Ovary (tissue), 9 donors: Measurements from ENCODE around the gene IL17REL. TPM values are rescaled to one million over a fixed set of nuclear protein-coding genes. Genes with fewer than 3 reads are reported as not detected.
"Not testable (repeated sequence)": the region's sequence is repeated elsewhere in the genome, so short reads cannot be mapped to it uniquely, and the experiment has no call there.

Experiments
- DNase-seq, 5 donors: peaks; one replicate each; pipeline ENCODE4 v3.0.0-alpha.2; 2019 to 2020
- H3K27ac ChIP-seq, 2 donors: fragments of 200-600 bp; one replicate each; pipeline versions ENCODE4 v1.5.1 to v1.8.0; 2019 to 2022
- H3K27me3 ChIP-seq: fragments of 200-600 bp; one replicate; pipeline ENCODE4 v1.8.0; 2022
- H3K36me3 ChIP-seq: fragments of 200-600 bp; sonication (generic); one replicate; pipeline ENCODE4 v1.5.1; 2019
- H3K4me1 ChIP-seq: one replicate; pipeline ENCODE4 v1.8.1; 2013; ENCODE audit warnings: mild to moderate bottlenecking, moderate library complexity; ENCODE audit not compliant: insufficient read depth
- H3K4me3 ChIP-seq: fragments of 200-600 bp; sonication (generic); one replicate; pipeline ENCODE4 v1.5.1; 2017
- H3K9me3 ChIP-seq, 2 donors: fragments of 200-600 bp in 1 of 2; sonication (generic) in 1 of 2; one replicate each; pipeline versions ENCODE4 v1.5.1 to v1.8.1; 2013 to 2019; ENCODE audit warnings: mild to moderate bottlenecking in 1 of 2, moderate library complexity in 1 of 2
- EP300 ChIP-seq: sonication (generic); formaldehyde crosslinking; IDR thresholded peaks from one replicate; pipeline ENCODE4 v1.6.1; 2017; ENCODE audit warnings: antibody characterized with exemption
- POLR2A ChIP-seq: fragments of 450-650 bp; IDR thresholded peaks from one replicate; pipeline ENCODE4 v1.6.1; 2017; ENCODE audit warnings: antibody characterized with exemption, mild to moderate bottlenecking, moderate library complexity
- WGBS, 3 donors: extraction: QIAGEN DNeasy Blood & Tissue Kit in 1 of 3; methylation state at CpG; one replicate each; pipeline versions ENCODE4 v1.1.5 to v1.1.7; 2013 to 2017; 5-methylcytosine and 5-hydroxymethylcytosine counted together
- intact Hi-C, 4 donors: fragments of 100-400 bp; cut with DNase I; formaldehyde crosslinking; loops; one replicate each; pipeline versions ENCODE4 v1.11.0 to v1.15.1; 2022 to 2023
- microRNA-seq, 3 donors: library from miRNA; unstranded; fragments of <30 nt; microRNA quantifications; one replicate each; pipeline versions ENCODE4 to v1.2.0, GENCODE V29; 2019 to 2020
- polyA plus RNA-seq, 2 donors: library from polyadenylated mRNA; stranded (reverse); fragments of 200-250 nt in 1 of 2; fragments of 350-450 nt in 1 of 2; fragmentation: Illumina TruSeq in 1 of 2; extraction: RNeasy Lipid Tissue Mini Kit (QIAGEN cat#74804) in 1 of 2; gene quantifications; one replicate each; pipeline ENCODE4 v1.2.3, GENCODE V29; 2013 to 2014
- small RNA-seq: library from RNA; depleted of rRNA; stranded (forward); fragments of <200 nt; gene quantifications from one replicate; pipeline ENCODE3, GENCODE V24; 2016
- total RNA-seq, 7 donors: library from RNA; depleted of rRNA in 2 of 7; stranded (reverse); fragments of >200 nt in 2 of 7; fragmentation: NEBNext Ultra II Directional in 3 of 7; extraction: Animal tissue kit (Norgen Biotek cat#: 25700) in 3 of 7; gene quantifications; one replicate each; pipeline versions ENCODE4 v1.1.0 to v1.2.4, GENCODE V29; 2016 to 2023
- TF ChIP-seq, protein P1 (sequence below), 3 donors: fragments of 450-650 bp in 2 of 3; fragments of 200-600 bp in 1 of 3; IDR thresholded peaks; one replicate each; pipeline versions ENCODE4 v1.5.1 to v1.8.0; 2016 to 2022; ENCODE audit warnings: antibody characterized with exemption in 3 of 3, mild to moderate bottlenecking in 1 of 3
- donor health status: DM: no; HTN: no; CAD: no; lungs with moderate emphysema.
- donor health status: DM: no; HTN: no; CAD: no.
- donor health status: Bipolar disorder and iron deficiency.
- donor health status: DM: yes; HTN: yes; CAD: no.
- donor health status: DM: no; HTN: no; CAD: no.
- donor health status: DM: yes; HTN: yes; CAD: no.

The IL17REL gene
- total and polyA plus RNA-seq, 9 donors: 0.05 to 0.18 (median 0.10) TPM; not detected in 5

- H3K27me3 ChIP-seq: no peaks in the 10 kb centered on the region
- DNase-seq: no peak
- H3K4me1 ChIP-seq: peaks cover 2% of the 10 kb centered on the region
- TF ChIP-seq, protein P1, sequence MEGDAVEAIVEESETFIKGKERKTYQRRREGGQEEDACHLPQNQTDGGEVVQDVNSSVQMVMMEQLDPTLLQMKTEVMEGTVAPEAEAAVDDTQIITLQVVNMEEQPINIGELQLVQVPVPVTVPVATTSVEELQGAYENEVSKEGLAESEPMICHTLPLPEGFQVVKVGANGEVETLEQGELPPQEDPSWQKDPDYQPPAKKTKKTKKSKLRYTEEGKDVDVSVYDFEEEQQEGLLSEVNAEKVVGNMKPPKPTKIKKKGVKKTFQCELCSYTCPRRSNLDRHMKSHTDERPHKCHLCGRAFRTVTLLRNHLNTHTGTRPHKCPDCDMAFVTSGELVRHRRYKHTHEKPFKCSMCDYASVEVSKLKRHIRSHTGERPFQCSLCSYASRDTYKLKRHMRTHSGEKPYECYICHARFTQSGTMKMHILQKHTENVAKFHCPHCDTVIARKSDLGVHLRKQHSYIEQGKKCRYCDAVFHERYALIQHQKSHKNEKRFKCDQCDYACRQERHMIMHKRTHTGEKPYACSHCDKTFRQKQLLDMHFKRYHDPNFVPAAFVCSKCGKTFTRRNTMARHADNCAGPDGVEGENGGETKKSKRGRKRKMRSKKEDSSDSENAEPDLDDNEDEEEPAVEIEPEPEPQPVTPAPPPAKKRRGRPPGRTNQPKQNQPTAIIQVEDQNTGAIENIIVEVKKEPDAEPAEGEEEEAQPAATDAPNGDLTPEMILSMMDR (IDR thresholded peaks at IDR 0.05): no peak
- TF ChIP-seq EP300 (no peak), POLR2A (no peak)
- no peaks in the 10 kb centered on the region for H3K9me3 ChIP-seq
- no peak overlapping the region for H3K4me3 ChIP-seq
- no peaks in the 10 kb centered on the region for H3K36me3 ChIP-seq
- 71 to 86% (median 77%) methylated on average over 3 to 6 of the region's 6 CpGs for WGBS, 3 donors
- H3K27ac ChIP-seq: no peak overlapping the region
- intact Hi-C loops: no loop called here
These were observed 65.3 kb downstream of the IL17REL start for GRCh38 chr22:49947296-49947622.

DNA sequence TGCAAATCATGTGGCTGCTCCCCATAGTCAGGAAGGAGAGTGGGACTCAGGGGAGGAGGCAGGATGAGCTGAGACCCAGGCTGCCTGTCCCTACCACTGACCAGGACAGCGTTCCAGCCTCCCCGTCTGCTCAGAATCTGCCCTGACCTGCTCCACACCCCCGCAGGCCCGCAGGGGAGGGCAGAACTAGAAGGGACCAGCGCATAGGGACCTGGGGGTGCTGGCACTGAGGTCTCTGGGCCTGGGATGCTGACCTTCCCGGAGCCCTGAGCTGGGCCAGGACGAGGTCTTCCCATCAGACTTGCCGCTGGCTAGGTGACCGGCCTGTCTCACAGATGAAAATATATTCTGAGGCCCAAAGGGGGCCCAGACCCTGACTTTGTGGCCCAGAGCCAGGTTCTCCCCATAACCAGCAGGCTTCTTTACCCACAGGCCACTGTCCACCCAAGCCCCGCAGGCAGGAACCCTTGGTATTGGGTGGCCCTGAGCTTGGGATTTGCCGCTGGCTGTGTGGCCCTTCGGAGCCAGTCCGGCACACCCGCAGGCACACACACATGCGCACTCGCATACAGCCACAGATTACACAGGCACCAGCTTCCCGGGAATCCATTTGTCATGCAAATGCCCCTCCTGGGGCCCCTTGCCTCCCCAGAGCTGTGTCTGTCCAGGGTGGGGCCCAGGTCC lies 65.8 kb downstream of the IL17REL start:
- DNase-seq: no peak
- Histone ChIP-seq H3K36me3 (no peaks in the 10 kb centered on the region), H3K27ac (no peak overlapping the region), H3K27me3 (no peaks in the 10 kb centered on the region), H3K4me1 (no peaks in the 10 kb centered on the region), H3K9me3 (no peaks in the 10 kb centered on the region), H3K4me3 (no peak overlapping the region)
- intact Hi-C loops: no loop called here
- TF ChIP-seq, protein P1 (IDR thresholded peaks at IDR 0.05): no peak
- TF ChIP-seq EP300 (no peak), POLR2A (no peak)
- 85 to 93% (median 87%) methylated on average over 17 of the region's 17 CpGs for WGBS, 3 donors

GRCh38 chr22:49945042-49945794 lies 67.3 kb downstream of the IL17REL start:
- H3K27ac ChIP-seq, DNase-seq, H3K36me3 ChIP-seq, H3K4me3 ChIP-seq, H3K27me3 ChIP-seq, H3K9me3 ChIP-seq, intact Hi-C loops, H3K4me1 ChIP-seq: not testable (repeated sequence)
- WGBS, 3 donors: 81 to 99% (median 85%) methylated on average over 10 to 17 of the region's 17 CpGs

Small RNA genes lying within 50 kb of the gene (microRNA-seq; reads per million reads assigned to microRNA genes)
- gene MIR6821: 0 reads per million in 3 donors

Small RNA genes lying within 50 kb of the gene (small RNA-seq; reads per million reads assigned to genes)
- not detected for gene MIR6821

Other genes starting within 250 kb of the IL17REL start
- 10 to 100 TPM; 27.3 to 45.6 (median 40.2) TPM for gene BRD1, start 184.9 kb downstream of the IL17REL start, total RNA-seq
- gene BRD1, start 184.9 kb downstream of the IL17REL start, polyA plus RNA-seq: 10 to 100 TPM; 13.6 to 33.4 TPM
- gene ZBED4, start 158.9 kb downstream of the IL17REL start, total RNA-seq: 1 to 10 TPM; 5.8 to 9.6 (median 8.5) TPM
- gene ZBED4, start 158.9 kb downstream of the IL17REL start, polyA plus RNA-seq: 1 to 10 TPM; 3.5 to 4.8 TPM
- gene ALG12, start 94.3 kb downstream of the IL17REL start, total RNA-seq: 10 to 100 TPM; 10.5 to 19.2 (median 15.5) TPM
- gene ALG12, start 94.3 kb downstream of the IL17REL start, polyA plus RNA-seq: 10 to 100 TPM in 1 of 2 donors, 1 to 10 TPM in 1; 3.5 to 10.3 TPM
- gene CRELD2, start 94.1 kb downstream of the IL17REL start, total RNA-seq: 10 to 100 TPM; 12.9 to 53.4 (median 27.8) TPM
- gene CRELD2, start 94.1 kb downstream of the IL17REL start, polyA plus RNA-seq: 10 to 100 TPM in 1 of 2 donors, 1 to 10 TPM in 1; 9.5 to 21.4 TPM
- gene PIM3, start 52.0 kb downstream of the IL17REL start, total RNA-seq: 100 to 1,000 TPM in 1 of 7 donors, 10 to 100 TPM in 6; 29.7 to 291 (median 45.3) TPM
- gene PIM3, start 52.0 kb downstream of the IL17REL start, polyA plus RNA-seq: 10 to 100 TPM in 1 of 2 donors, 1 to 10 TPM in 1; 7.3 to 34.1 TPM
- gene TTLL8, start 45.5 kb upstream of the IL17REL start, total RNA-seq: not detected
- gene TTLL8, start 45.5 kb upstream of the IL17REL start, polyA plus RNA-seq: not detected
- gene MLC1, start 72.7 kb upstream of the IL17REL start, total RNA-seq: 1 to 10 TPM in 1 of 7 donors, under 1 TPM in 4, not detected in 2; 0.11 to 1.1 (median 0.35) TPM
- gene MLC1, start 72.7 kb upstream of the IL17REL start, polyA plus RNA-seq: under 1 TPM; 0.27 to 0.67 TPM
- 1 to 10 TPM in 6 of 7 donors, under 1 TPM in 1; 0.94 to 6.3 (median 2.5) TPM for gene MOV10L1, start 77.2 kb upstream of the IL17REL start, total RNA-seq
- 1 to 10 TPM; 1.6 to 2.0 TPM for gene MOV10L1, start 77.2 kb upstream of the IL17REL start, polyA plus RNA-seq
- gene PANX2, start 158.0 kb upstream of the IL17REL start, total RNA-seq: 1 to 10 TPM; 1.8 to 5.6 (median 3.1) TPM
- 1 to 10 TPM in 1 of 2 donors, under 1 TPM in 1; 0.27 to 2.0 TPM for gene PANX2, start 158.0 kb upstream of the IL17REL start, polyA plus RNA-seq
- 10 to 100 TPM; 23.5 to 35.2 (median 27.2) TPM for gene TRABD, start 173.1 kb upstream of the IL17REL start, total RNA-seq
- 10 to 100 TPM in 1 of 2 donors, under 1 TPM in 1; 0.58 to 25.9 TPM for gene TRABD, start 173.1 kb upstream of the IL17REL start, polyA plus RNA-seq
- gene SELENOO, start 188.2 kb upstream of the IL17REL start, total RNA-seq: 10 to 100 TPM; 18.9 to 31.1 (median 23.0) TPM
- gene SELENOO, start 188.2 kb upstream of the IL17REL start, polyA plus RNA-seq: 10 to 100 TPM in 1 of 2 donors, under 1 TPM in 1; 0.40 to 23.4 TPM
- 10 to 100 TPM; 35.9 to 52.2 (median 40.8) TPM for gene TUBGCP6, start 232.3 kb upstream of the IL17REL start, total RNA-seq
- gene TUBGCP6, start 232.3 kb upstream of the IL17REL start, polyA plus RNA-seq: 10 to 100 TPM in 1 of 2 donors, 1 to 10 TPM in 1; 7.5 to 42.6 TPM
- 10 to 100 TPM; 24.9 to 44.6 (median 41.1) TPM for gene HDAC10, start 238.5 kb upstream of the IL17REL start, total RNA-seq
- gene HDAC10, start 238.5 kb upstream of the IL17REL start, polyA plus RNA-seq: 10 to 100 TPM in 1 of 2 donors, 1 to 10 TPM in 1; 2.3 to 33.2 TPM
- 10 to 100 TPM in 6 of 7 donors, 1 to 10 TPM in 1; 7.9 to 35.3 (median 23.3) TPM for gene MAPK12, start 248.9 kb upstream of the IL17REL start, total RNA-seq
- 10 to 100 TPM in 1 of 2 donors, under 1 TPM in 1; 0.87 to 26.5 TPM for gene MAPK12, start 248.9 kb upstream of the IL17REL start, polyA plus RNA-seq